GM23338 (cell line): ENCODE data around the gene CCSER2. TPM values are rescaled to one million over a fixed set of nuclear protein-coding genes. Genes with fewer than 3 reads are reported as not detected.
A peak's percentile ranks its signal among the peaks of the same experiment; 100 is the strongest.

Experiments
- ATAC-seq: fragments of 200-7000 bp; cut with Tn5 transposase; 3 replicates; pipeline ENCODE4 v1.9.1; 2020
- DNase-seq: peaks from one replicate; pipeline ENCODE4 v3.0.0-alpha.2; 2015; ENCODE audit warnings: low spot score
- H2AFZ ChIP-seq: fragments of 200-600 bp; sonication (generic); 2 replicates; pipeline ENCODE4 v1.8.0; 2016; ENCODE audit warnings: antibody characterized with exemption, mild to moderate bottlenecking, moderate library complexity
- H3F3A ChIP-seq: fragments of 200-600 bp; sonication (generic); replicated peaks from 2 replicates; pipeline ENCODE4 v1.8.0; 2017; ENCODE audit warnings: antibody characterized with exemption, mixed run types, low read depth
- H3K27ac ChIP-seq: fragments of 200-600 bp; sonication (generic); 2 replicates; pipeline ENCODE4 v1.6.1; 2016; ENCODE audit warnings: low read depth
- H3K27me3 ChIP-seq: fragments of 200-600 bp; sonication (generic); 2 replicates; pipeline ENCODE4 v1.8.0; 2016; ENCODE audit warnings: mild to moderate bottlenecking, mixed run types, moderate library complexity; ENCODE audit not compliant: insufficient read depth
- H3K36me3 ChIP-seq: fragments of 200-600 bp; sonication (generic); 2 replicates; pipeline ENCODE4 v1.8.0; 2016; ENCODE audit warnings: mild to moderate bottlenecking; ENCODE audit not compliant: insufficient read depth
- H3K4me1 ChIP-seq: fragments of 200-600 bp; sonication (generic); 2 replicates; pipeline ENCODE4 v1.8.0; 2016; ENCODE audit warnings: mild to moderate bottlenecking, moderate library complexity; ENCODE audit not compliant: insufficient read depth
- H3K4me2 ChIP-seq: fragments of 200-600 bp; sonication (generic); 2 replicates; pipeline ENCODE4 v1.7.1; 2017; ENCODE audit warnings: mixed run types
- H3K4me3 ChIP-seq: fragments of 200-600 bp; sonication (generic); 2 replicates; pipeline ENCODE4 v1.6.1; 2016; ENCODE audit warnings: mixed run types
- H3K79me2 ChIP-seq: fragments of 200-600 bp; sonication (generic); replicated peaks from 2 replicates; pipeline ENCODE4 v1.8.0; 2017; ENCODE audit warnings: mild to moderate bottlenecking; ENCODE audit not compliant: insufficient read depth
- H3K9me2 ChIP-seq: fragments of 200-600 bp; sonication (generic); 2 replicates; pipeline ENCODE4 v1.8.0; 2017; ENCODE audit not compliant: insufficient read depth
- H4K20me1 ChIP-seq: fragments of 200-600 bp; sonication (generic); replicated peaks from 2 replicates; pipeline ENCODE4 v1.8.0; 2017; ENCODE audit warnings: mild to moderate bottlenecking; ENCODE audit not compliant: insufficient read depth
- H3K27ac Mint-ChIP-seq: 2 replicates; pipeline ENCODE4 v1.8.0; 2020; ENCODE audit warnings: inconsistent platforms, mild to moderate bottlenecking, moderate library complexity, mixed read lengths
- H3K27me3 Mint-ChIP-seq: 3 replicates; pipeline ENCODE4 v1.8.0; 2022; ENCODE audit warnings: low read depth, mild to moderate bottlenecking, moderate library complexity, mixed read lengths, inconsistent platforms; ENCODE audit not compliant: insufficient read depth, poor library complexity
- H3K36me3 Mint-ChIP-seq: 3 replicates; pipeline ENCODE4 v1.8.0; 2021; ENCODE audit warnings: low read depth, mild to moderate bottlenecking, inconsistent platforms, moderate library complexity, mixed read lengths
- H3K4me1 Mint-ChIP-seq: 3 replicates; pipeline ENCODE4 v1.8.0; 2020; ENCODE audit warnings: mild to moderate bottlenecking, inconsistent platforms, mixed read lengths
- H3K4me3 Mint-ChIP-seq: 3 replicates; pipeline ENCODE4 v1.8.0; 2021; ENCODE audit warnings: moderate library complexity, mild to moderate bottlenecking, inconsistent platforms, mixed read lengths
- H3K9me3 Mint-ChIP-seq: 3 replicates; pipeline ENCODE4 v1.8.0; 2020; ENCODE audit warnings: moderate library complexity, mild to moderate bottlenecking, inconsistent platforms, mixed read lengths
- CREB1 ChIP-seq: fragments of 250-450 bp; sonication (Bioruptor Pico); IDR thresholded peaks from 2 replicates; pipeline ENCODE4 v1.5.0; 2020; ENCODE audit warnings: low read depth, mild to moderate bottlenecking, moderate library complexity
- CTCF ChIP-seq, 2 experiments: fragments of 200-600 bp in 1 of 2; sonication (generic) in 1 of 2; conservative IDR thresholded peaks; 2 replicates each; pipeline versions ENCODE4 v1.5.1 to v1.6.1; 2016 to 2017; ENCODE audit warnings: antibody characterized with exemption in 2 of 2, low read depth in 2 of 2, mild to moderate bottlenecking in 2 of 2, moderate library complexity in 1 of 2
- ETS1 ChIP-seq: IDR thresholded peaks from 2 replicates; pipeline ENCODE4 v1.6.1; 2016; ENCODE audit warnings: antibody characterized with exemption
- EZH2phosphoT487 ChIP-seq: fragments of 200-600 bp; sonication (generic); IDR thresholded peaks from one replicate; pipeline ENCODE4 v1.8.1; 2018; ENCODE audit warnings: antibody characterized with exemption; ENCODE audit not compliant: unreplicated experiment
- NANOG ChIP-seq: IDR thresholded peaks from 2 replicates; pipeline ENCODE4 v1.6.1; 2016; ENCODE audit warnings: antibody characterized with exemption, borderline replicate concordance
- REST ChIP-seq: IDR thresholded peaks from one replicate; pipeline ENCODE4 v1.6.1; 2018; ENCODE audit warnings: antibody characterized with exemption; ENCODE audit not compliant: unreplicated experiment
- STAT1 ChIP-seq: IDR thresholded peaks from one replicate; pipeline ENCODE4 v1.6.1; 2016; ENCODE audit warnings: antibody characterized with exemption; ENCODE audit not compliant: unreplicated experiment
- ZNF114 ChIP-seq: fragments of 250-450 bp; sonication (Bioruptor Pico); IDR thresholded peaks from 2 replicates; pipeline ENCODE4 v1.5.0; 2020; ENCODE audit warnings: mild to moderate bottlenecking, moderate library complexity
- ZNF462 ChIP-seq: fragments of 250-450 bp; sonication (Bioruptor Pico); IDR thresholded peaks from 2 replicates; pipeline ENCODE4 v1.5.0; 2020; ENCODE audit warnings: mild to moderate bottlenecking, moderate library complexity
- polyA plus RNA-seq: library from polyadenylated mRNA; unstranded; fragments of >200 nt; fragmentation: Nextera tagmentation; extraction: Ambion mirVana; gene quantifications from 2 replicates; pipeline ENCODE4 v1.2.1, GENCODE V29; 2016
- total RNA-seq: library from RNA; depleted of rRNA; stranded (reverse); fragments of >200 nt; shearing (Covaris generic); gene quantifications from 2 replicates; pipeline ENCODE4 v1.2.3, GENCODE V29; 2014

Gene CCSER2
- total and polyA plus RNA-seq, 2 experiments from 2014 or later: 30.6 to 37.2 TPM

- Mint-ChIP-seq H3K27ac (no peak overlapping the region; the same call in 1 of the 2 replicates), H3K9me3 (peaks cover 2% of the 10 kb centered on the region), H3K27me3 (no peaks in the 10 kb centered on the region), H3K36me3 (peaks cover 6% of the 10 kb centered on the region; the same call in 2 of the 3 replicates), H3K4me3 (no peak overlapping the region; the same call in 2 of the 3 replicates), H3K4me1 (peaks cover 22% of the 10 kb centered on the region)
- Histone ChIP-seq H3K9me2 (peaks cover 5% of the 10 kb centered on the region; the same call in 1 of the 2 replicates), H3K4me3 (0 out of 2 replicates have a peak overlapping the region, but pooled peaks have one; percentile 6), H3K36me3 (no peaks in the 10 kb centered on the region), H3K79me2 (peaks cover 100% of the 10 kb centered on the region), H3K27me3 (no peaks in the 10 kb centered on the region), H3K4me1 (peaks cover 41% of the 10 kb centered on the region), H4K20me1 (peaks cover 17% of the 10 kb centered on the region; the same call in 1 of the 2 replicates), H3F3A (0 out of 2 replicates have a peak, but pooled peaks cover 3% of the 10 kb centered on the region), H3K27ac (no peak overlapping the region), H3K4me2 (peak overlapping the region; percentile 50), H2AFZ (no peak overlapping the region)
- TF ChIP-seq CTCF (conservative IDR thresholded peaks at IDR 0.05; ENCODE audit: low read depth in 2 of 2): peak; percentile 50 to 59
- no peak for TF ChIP-seq REST
- no peak for TF ChIP-seq ETS1
- no peak for TF ChIP-seq CREB1 (CRISPR knock-in tag)
- no peak for TF ChIP-seq EZH2phosphoT487
- TF ChIP-seq ZNF114 (CRISPR knock-in tag): no peak
- no peak for TF ChIP-seq NANOG
- ATAC-seq: peak; percentile 55
- peak; percentile 35 for DNase-seq
Measured at GRCh38 chr10:84341538-84341856, 13.1 kb downstream of the CCSER2 start.

GRCh38 chr10:84341983-84342382 is 13.6 kb downstream of the CCSER2 start:
- peaks cover 5% of the 10 kb centered on the region for H3K9me3 Mint-ChIP-seq
- H3F3A ChIP-seq: 0 out of 2 replicates have a peak, but pooled peaks cover 3% of the 10 kb centered on the region
- peaks cover 13% of the 10 kb centered on the region; the same call in 1 of the 2 replicates for H4K20me1 ChIP-seq
- DNase-seq (peak; percentile 30), ATAC-seq (peak; percentile 81)
- no peak overlapping the region for H2AFZ ChIP-seq
- H3K4me1 ChIP-seq: peaks cover 36% of the 10 kb centered on the region
- peak overlapping the region; percentile 50 for H3K4me2 ChIP-seq
- no peak overlapping the region for H3K27ac Mint-ChIP-seq
- H3K27me3 ChIP-seq: no peaks in the 10 kb centered on the region
- H3K4me1 Mint-ChIP-seq: peaks cover 22% of the 10 kb centered on the region
- H3K27me3 Mint-ChIP-seq: no peaks in the 10 kb centered on the region
- no peak overlapping the region for H3K4me3 Mint-ChIP-seq
- H3K36me3 Mint-ChIP-seq: peaks cover 10% of the 10 kb centered on the region; the same call in 2 of the 3 replicates
- peaks cover 5% of the 10 kb centered on the region; the same call in 1 of the 2 replicates for H3K9me2 ChIP-seq
- TF ChIP-seq CREB1 (CRISPR knock-in tag) (no peak), ZNF462 (CRISPR knock-in tag) (peak; percentile 23; the same call in 1 of the 2 replicates), STAT1 (no peak)
- H3K4me3 ChIP-seq: 0 out of 2 replicates have a peak overlapping the region, but pooled peaks have one; percentile 6
- H3K27ac ChIP-seq: no peak overlapping the region
- peaks cover 98% of the 10 kb centered on the region for H3K79me2 ChIP-seq
- H3K36me3 ChIP-seq: no peaks in the 10 kb centered on the region
